H9 (cell line): ENCODE data around the gene AMOT. TPM values are rescaled to one million over a fixed set of nuclear protein-coding genes. Genes with fewer than 3 reads are reported as not detected.

Source experiments
- DNase-seq: peaks from one replicate; pipeline ENCODE4 v3.0.0-alpha.2; 2017
- H2AFZ ChIP-seq: one replicate; pipeline ENCODE4 v1.6.1; 2013; ENCODE audit warnings: mild to moderate bottlenecking, low read length, control low read depth, moderate library complexity
- H2AK5ac ChIP-seq: 2 replicates; pipeline ENCODE4 v1.6.1; 2013; ENCODE audit warnings: low read length, control low read depth, mixed read lengths; ENCODE audit not compliant: insufficient read length
- H2BK120ac ChIP-seq: one replicate; pipeline ENCODE4 v1.6.1; 2013; ENCODE audit warnings: low read depth, mild to moderate bottlenecking, low read length, control low read depth, inconsistent platforms; ENCODE audit not compliant: poor library complexity, severe bottlenecking
- H2BK12ac ChIP-seq: 2 replicates; pipeline ENCODE4 v1.6.1; 2013; ENCODE audit warnings: low read length, control low read depth, mixed read lengths, low read depth; ENCODE audit not compliant: insufficient read length
- H2BK15ac ChIP-seq: 2 replicates; pipeline ENCODE4 v1.6.1; 2013; ENCODE audit warnings: low read depth, low read length, control low read depth
- H2BK20ac ChIP-seq: one replicate; pipeline ENCODE4 v1.6.1; 2013; ENCODE audit warnings: low read depth, mild to moderate bottlenecking, low read length, control low read depth, inconsistent platforms; ENCODE audit not compliant: poor library complexity, severe bottlenecking
- H2BK5ac ChIP-seq: 2 replicates; pipeline ENCODE4 v1.6.1; 2013; ENCODE audit warnings: low read length, control low read depth, mixed read lengths; ENCODE audit not compliant: insufficient read length
- H3K14ac ChIP-seq: 2 replicates; pipeline ENCODE4 v1.6.1; 2013; ENCODE audit warnings: low read length, control low read depth; ENCODE audit not compliant: insufficient read depth
- H3K18ac ChIP-seq: 2 replicates; pipeline ENCODE4 v1.6.1; 2013; ENCODE audit warnings: low read depth, mild to moderate bottlenecking, mixed read lengths, low read length, control low read depth; ENCODE audit not compliant: insufficient read length
- H3K23ac ChIP-seq: 2 replicates; pipeline ENCODE4 v1.6.1; 2013; ENCODE audit warnings: low read length, control low read depth, mixed read lengths, low read depth; ENCODE audit not compliant: insufficient read length
- H3K23me2 ChIP-seq: 2 replicates; pipeline ENCODE4 v1.6.1; 2013; ENCODE audit warnings: low read depth, mild to moderate bottlenecking, mixed read lengths, low read length, control low read depth; ENCODE audit not compliant: insufficient read length, poor library complexity, severe bottlenecking
- H3K27ac ChIP-seq: 2 replicates; pipeline ENCODE4 v1.5.1; 2013; ENCODE audit warnings: low read length, control low read depth, mixed read lengths, low read depth; ENCODE audit not compliant: insufficient read length
- H3K27me3 ChIP-seq: 2 replicates; pipeline ENCODE4 v1.6.1; 2013; ENCODE audit warnings: low read length, control low read depth, inconsistent platforms; ENCODE audit not compliant: insufficient read depth
- H3K4ac ChIP-seq: 2 replicates; pipeline ENCODE4 v1.6.1; 2013; ENCODE audit warnings: low read depth, mild to moderate bottlenecking, control low read depth, inconsistent platforms, low read length, moderate library complexity
- H3K4me1 ChIP-seq: 2 replicates; pipeline ENCODE4 v1.6.1; 2013; ENCODE audit warnings: low read length, control low read depth, inconsistent platforms; ENCODE audit not compliant: insufficient read depth
- H3K4me2 ChIP-seq: 2 replicates; pipeline ENCODE4 v1.6.1; 2013; ENCODE audit warnings: low read length, control low read depth, mixed read lengths; ENCODE audit not compliant: insufficient read length, insufficient read depth
- H3K56ac ChIP-seq: 2 replicates; pipeline ENCODE4 v1.6.1; 2013; ENCODE audit warnings: low read depth, mild to moderate bottlenecking, mixed read lengths, low read length, control low read depth; ENCODE audit not compliant: insufficient read length
- H3K79me1 ChIP-seq: 2 replicates; pipeline ENCODE4 v1.6.1; 2013; ENCODE audit warnings: low read depth, mild to moderate bottlenecking, moderate library complexity, low read length, control low read depth, inconsistent platforms; ENCODE audit not compliant: insufficient read depth, poor library complexity, severe bottlenecking
- H3K79me2 ChIP-seq: 2 replicates; pipeline ENCODE4 v1.6.1; 2013; ENCODE audit warnings: low read length, control low read depth, inconsistent platforms; ENCODE audit not compliant: insufficient read depth
- H3K9ac ChIP-seq: 2 replicates; pipeline ENCODE4 v1.6.1; 2013; ENCODE audit warnings: low read length, control low read depth, mixed read lengths; ENCODE audit not compliant: insufficient read length; ENCODE audit errors: extremely low read depth
- H3K9me3 ChIP-seq: one replicate; pipeline ENCODE4 v1.6.1; 2013; ENCODE audit warnings: low read depth, low read length, inconsistent platforms; ENCODE audit not compliant: control insufficient read depth
- H3T11ph ChIP-seq: one replicate; pipeline ENCODE4 v1.6.1; 2013; ENCODE audit warnings: mild to moderate bottlenecking, low read length, control low read depth, inconsistent platforms
- H4K20me1 ChIP-seq: one replicate; pipeline ENCODE4 v1.6.1; 2013; ENCODE audit not compliant: control insufficient read depth, insufficient read length, insufficient read depth
- H4K5ac ChIP-seq: 2 replicates; pipeline ENCODE4 v1.6.1; 2013; ENCODE audit warnings: low read depth, mild to moderate bottlenecking, mixed read lengths, low read length, control low read depth; ENCODE audit not compliant: insufficient read length
- H4K8ac ChIP-seq: replicated peaks from 2 replicates; pipeline ENCODE4 v1.6.1; 2013; ENCODE audit warnings: low read length, control low read depth, mixed read lengths, low read depth; ENCODE audit not compliant: insufficient read length
- H4K91ac ChIP-seq: 2 replicates; pipeline ENCODE4 v1.6.1; 2013; ENCODE audit warnings: low read depth, mild to moderate bottlenecking, moderate library complexity, mixed read lengths, low read length, control low read depth; ENCODE audit not compliant: insufficient read length
- H3K27ac Mint-ChIP-seq, 3 experiments: 2 replicates in 2 of 3; 3 replicates in 1 of 3; pipeline ENCODE4 v1.8.0; 2020 to 2021; ENCODE audit warnings: mixed read lengths in 3 of 3, mild to moderate bottlenecking in 1 of 3, moderate library complexity in 1 of 3
- H3K27me3 Mint-ChIP-seq: 2 replicates; pipeline ENCODE4 v1.8.0; 2021; ENCODE audit warnings: low read depth, mild to moderate bottlenecking, moderate library complexity, mixed read lengths
- H3K36me3 Mint-ChIP-seq, 3 experiments: 2 replicates in 2 of 3; 3 replicates in 1 of 3; pipeline ENCODE4 v1.8.0; 2020 to 2021; ENCODE audit warnings: low read depth in 3 of 3, mixed read lengths in 3 of 3; ENCODE audit not compliant: insufficient read depth in 1 of 3
- H3K4me1 Mint-ChIP-seq, 2 experiments: 2 replicates each; pipeline ENCODE4 v1.8.0; 2020; ENCODE audit warnings: mixed read lengths in 2 of 2
- H3K4me3 Mint-ChIP-seq, 2 experiments: 2 replicates in 1 of 2; 3 replicates in 1 of 2; pipeline ENCODE4 v1.8.0; 2020 to 2021; ENCODE audit warnings: mild to moderate bottlenecking in 2 of 2, mixed read lengths in 2 of 2, moderate library complexity in 1 of 2
- H3K9me3 Mint-ChIP-seq, 2 experiments: 2 replicates in 1 of 2; 3 replicates in 1 of 2; pipeline ENCODE4 v1.8.0; 2020; ENCODE audit warnings: mild to moderate bottlenecking in 2 of 2, mixed read lengths in 2 of 2, moderate library complexity in 1 of 2
- CTCF ChIP-seq: fragments of 200-600 bp; sonication (generic); conservative IDR thresholded peaks from 3 replicates; pipeline ENCODE4 v1.8.0; 2021; ENCODE audit warnings: antibody characterized with exemption, mild to moderate bottlenecking
- WGBS: extraction: QIAGEN DNeasy Blood & Tissue Kit; methylation state at CpG from one replicate; pipeline ENCODE4 v1.1.7; 2013; ENCODE audit warnings: missing lambda C conversion rate, low lambda C conversion rate, mixed read lengths; ENCODE audit not compliant: insufficient read length; ENCODE audit errors: extremely low coverage; 5-methylcytosine and 5-hydroxymethylcytosine counted together
- total RNA-seq: library from RNA; stranded (reverse); gene quantifications from 2 replicates; pipeline ENCODE4 v1.2.1, GENCODE V29; 2021

Gene AMOT
- total RNA-seq, 1 experiment from 2014 or later: 17.6 TPM

- Mint-ChIP-seq H3K27ac (no peak overlapping the region), H3K4me3 (no peak overlapping the region), H3K4me1 (no peaks in the 10 kb centered on the region), H3K27me3 (no peaks in the 10 kb centered on the region; the same call in 1 of the 2 replicates), H3K36me3 (no peaks in the 10 kb centered on the region; a peak in 1 of 7 replicates), H3K9me3 (no peaks in the 10 kb centered on the region)
- H4K91ac ChIP-seq: no peak overlapping the region
- no peak overlapping the region for H2BK12ac ChIP-seq
- H4K8ac ChIP-seq: no peak overlapping the region
- no peaks in the 10 kb centered on the region for H3K4me1 ChIP-seq
- no peak overlapping the region for H3K4ac ChIP-seq
- no peak overlapping the region for H2BK5ac ChIP-seq
- no peak overlapping the region for H2AFZ ChIP-seq
- DNase-seq: no peak
- H2AK5ac ChIP-seq: no peak overlapping the region
- no peak overlapping the region for H3K18ac ChIP-seq
- H3T11ph ChIP-seq: no peak overlapping the region
- no peak overlapping the region for H2BK20ac ChIP-seq
- H3K4me2 ChIP-seq: no peak overlapping the region
- no peak overlapping the region for H4K5ac ChIP-seq
- no peak for TF ChIP-seq CTCF
- H2BK120ac ChIP-seq: no peak overlapping the region
- H3K23ac ChIP-seq: no peak overlapping the region
- H3K27me3 ChIP-seq: no peaks in the 10 kb centered on the region
- H3K56ac ChIP-seq: no peak overlapping the region
- WGBS: no CpG with 5 or more reads among the region's 3 CpGs
- H3K27ac ChIP-seq: no peak overlapping the region
- no peaks in the 10 kb centered on the region for H4K20me1 ChIP-seq
- H3K23me2 ChIP-seq: no peaks in the 10 kb centered on the region
- H3K79me2 ChIP-seq: no peaks in the 10 kb centered on the region
- no peaks in the 10 kb centered on the region for H3K79me1 ChIP-seq
- no peak overlapping the region for H3K9ac ChIP-seq
- no peak overlapping the region for H3K14ac ChIP-seq
- H2BK15ac ChIP-seq: no peak overlapping the region
- H3K9me3 ChIP-seq: no peaks in the 10 kb centered on the region
Measured at GRCh38 chrX:112759512-112759911, 81.1 kb downstream of the AMOT start.
